Activated CD4-positive, alpha-beta T cell treated with anti-CD3 and anti-CD28 coated beads for 36 hours (primary cell): Measurements from ENCODE around the gene ANKRD44. TPM values are rescaled to one million over a fixed set of nuclear protein-coding genes. Genes with fewer than 3 reads are reported as not detected.

Source experiments
- ATAC-seq: fragments of 200-7000 bp; cut with Tn5 transposase; one replicate; pipeline ENCODE4 v1.10.0; 2021; ENCODE audit warnings: mild to moderate bottlenecking, moderate library complexity
- CTCF ChIA-PET: fragments of 350-600 bp; sonication (Branson Sonifier 250); formaldehyde crosslinking; loops from one replicate; lab custom pipeline; 2021; ENCODE audit warnings: antibody characterized with exemption; lab: Charles Lee
- POLR2A ChIA-PET: fragments of 350-600 bp; sonication (Branson Sonifier 250); formaldehyde crosslinking; loops from one replicate; lab custom pipeline; 2021; ENCODE audit warnings: antibody characterized with exemption, inconsistent platforms; lab: Charles Lee
- DNase-seq: peaks from one replicate; pipeline ENCODE4 v3.0.0-alpha.2; 2020
- H3K27ac Mint-ChIP-seq: one replicate; pipeline ENCODE4 v1.8.0; 2021; ENCODE audit warnings: mixed read lengths
- H3K27me3 Mint-ChIP-seq: one replicate; pipeline ENCODE4 v1.8.0; 2021; ENCODE audit warnings: mixed read lengths
- H3K36me3 Mint-ChIP-seq: one replicate; pipeline ENCODE4 v1.8.0; 2021; ENCODE audit warnings: low read depth, mixed read lengths
- H3K4me1 Mint-ChIP-seq: one replicate; pipeline ENCODE4 v1.8.0; 2021; ENCODE audit warnings: mixed read lengths
- H3K4me3 Mint-ChIP-seq: one replicate; pipeline ENCODE4 v1.8.0; 2021; ENCODE audit warnings: mild to moderate bottlenecking, moderate library complexity, mixed read lengths
- H3K9me3 Mint-ChIP-seq: one replicate; pipeline ENCODE4 v1.8.0; 2021; ENCODE audit warnings: low read depth, mixed read lengths
- intact Hi-C, 2 experiments: fragments of 100-400 bp; cut with DNase I in 1 of 2; cut with micrococcal nuclease in 1 of 2; formaldehyde crosslinking; loops; one replicate each; pipeline versions ENCODE4 v1.14.2 to v1.15.1; 2022 to 2024; cut with DNase I, micrococcal nuclease
- total RNA-seq, 2 experiments: library from RNA; stranded (reverse); gene quantifications; one replicate each; pipeline ENCODE4 v1.2.3, GENCODE V29; 2021

Gene ANKRD44
- total RNA-seq, 2 experiments from 2014 or later, result 122 to 181 TPM

- ChIA-PET POLR2A (no interaction called here), CTCF (interaction anchor here (0.6 kb wide), 2 partner anchors 84 to 91 kb away, joined by 3 read pairs; no protein-coding TSS in a partner anchor)
- intact Hi-C loops, result no loop called here
- H3K9me3 Mint-ChIP-seq, result peaks cover 6% of the 10 kb centered on the region
- H3K27me3 Mint-ChIP-seq, result no peaks in the 10 kb centered on the region
- H3K27ac Mint-ChIP-seq, result no peak overlapping the region
- H3K4me1 Mint-ChIP-seq, result peaks cover 22% of the 10 kb centered on the region
- DNase-seq (no peak), ATAC-seq (no peak)
- H3K4me3 Mint-ChIP-seq, result no peak overlapping the region
- no peaks in the 10 kb centered on the region for H3K36me3 Mint-ChIP-seq
Measured at GRCh38 chr2:196974970-196975369, 335.6 kb downstream of the ANKRD44 start.

DNA sequence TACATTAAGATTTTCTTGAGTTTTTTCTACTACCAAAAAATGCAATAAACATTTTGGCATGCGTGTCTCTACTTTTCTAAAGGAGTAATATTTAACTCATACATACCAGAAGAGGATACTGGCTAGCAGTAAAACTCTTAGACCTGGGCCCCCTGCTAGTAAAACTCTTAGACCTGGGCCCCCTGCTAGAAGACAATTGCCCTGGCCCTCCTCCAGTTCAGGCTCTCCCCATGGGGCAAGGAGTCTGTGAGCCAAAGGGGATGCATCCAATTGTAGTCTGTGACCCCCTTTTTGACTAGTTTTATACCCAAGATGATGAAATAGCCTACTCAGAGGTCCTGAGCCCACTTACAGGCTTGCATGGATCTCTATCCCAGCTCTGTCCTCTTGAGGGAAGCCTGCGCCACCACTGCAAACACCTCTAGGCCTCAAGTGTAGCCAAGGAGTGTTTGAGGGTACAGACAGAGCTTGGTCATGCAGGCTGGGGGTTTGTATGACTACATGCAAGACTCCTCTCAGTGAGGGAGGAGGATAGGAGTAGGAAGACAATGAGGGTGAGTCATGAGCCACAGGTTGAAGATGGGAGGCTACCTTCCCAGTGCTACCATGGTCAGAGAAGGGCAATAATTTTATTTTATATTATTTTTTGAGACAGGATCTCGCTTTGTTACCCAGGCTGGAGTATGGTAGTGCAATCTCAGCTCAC lies 338.9 kb downstream of the ANKRD44 start:
- Mint-ChIP-seq H3K27me3 (no peaks in the 10 kb centered on the region), H3K27ac (no peak overlapping the region), H3K4me1 (peaks cover 17% of the 10 kb centered on the region), H3K36me3 (no peaks in the 10 kb centered on the region), H3K9me3 (no peaks in the 10 kb centered on the region), H3K4me3 (no peak overlapping the region)
- ATAC-seq (peak; percentile 93), DNase-seq (peak; percentile 41)
- ChIA-PET CTCF (interaction anchor here (0.6 kb wide), 1 partner anchor 173 kb away, joined by 3 read pairs; no protein-coding TSS in a partner anchor), POLR2A (no interaction called here)
- intact Hi-C loops, result loop anchor here in 1 of 2 experiments (1.0 kb wide), 1 partner anchor 38 kb away; no protein-coding TSS in a partner anchor

DNA sequence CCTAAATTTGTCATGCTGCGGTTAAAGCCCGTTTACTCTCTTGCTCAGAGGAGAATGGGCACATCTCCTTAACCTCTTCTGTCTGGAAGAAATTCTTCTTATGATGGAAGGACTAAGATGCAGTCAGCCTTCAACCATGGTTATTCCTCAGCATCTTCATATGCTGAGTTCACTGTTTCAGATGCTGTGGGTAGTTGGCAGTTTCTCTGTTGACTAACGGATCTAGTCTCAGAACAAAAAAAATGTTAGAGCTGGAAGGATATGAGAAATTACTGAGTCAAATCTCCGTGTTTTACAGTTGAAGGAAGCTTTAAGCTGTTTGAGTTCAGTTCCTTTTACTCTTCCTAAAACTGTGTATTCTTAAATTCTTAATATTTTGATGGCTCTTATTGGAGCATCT lies 340.5 kb downstream of the ANKRD44 start:
- POLR2A ChIA-PET, result no interaction called here
- CTCF ChIA-PET, result no interaction called here
- DNase-seq (no peak), ATAC-seq (peak; percentile 59)
- no peak overlapping the region for H3K27ac Mint-ChIP-seq
- intact Hi-C loops, result no loop called here
- no peaks in the 10 kb centered on the region for H3K27me3 Mint-ChIP-seq
- H3K4me3 Mint-ChIP-seq, result no peak overlapping the region
- H3K9me3 Mint-ChIP-seq, result no peaks in the 10 kb centered on the region
- H3K4me1 Mint-ChIP-seq, result peaks cover 15% of the 10 kb centered on the region
- H3K36me3 Mint-ChIP-seq, result no peaks in the 10 kb centered on the region

- POLR2A ChIA-PET, result no interaction called here
- H3K4me3 Mint-ChIP-seq, result no peak overlapping the region
Measured at GRCh38 chr2:196968516-196968915, 342.1 kb downstream of the ANKRD44 start.

GRCh38 chr2:196967775-196968174 lies 342.8 kb downstream of the ANKRD44 start:
- no peak for DNase-seq
- H3K27ac Mint-ChIP-seq, result no peak overlapping the region
- H3K9me3 Mint-ChIP-seq, result no peaks in the 10 kb centered on the region
- ChIA-PET CTCF (no interaction called here), POLR2A (no interaction called here)
- no peak for ATAC-seq
- peaks cover 3% of the 10 kb centered on the region for H3K36me3 Mint-ChIP-seq
- intact Hi-C loops, result no loop called here
- H3K27me3 Mint-ChIP-seq, result no peaks in the 10 kb centered on the region
- H3K4me1 Mint-ChIP-seq, result peaks cover 18% of the 10 kb centered on the region
- no peak overlapping the region for H3K4me3 Mint-ChIP-seq

More at GRCh38 chr2:196968516-196968915, 342.1 kb downstream of the ANKRD44 start:
- intact Hi-C loops, result no loop called here
- Mint-ChIP-seq H3K4me1 (peaks cover 13% of the 10 kb centered on the region), H3K36me3 (no peaks in the 10 kb centered on the region), H3K9me3 (no peaks in the 10 kb centered on the region), H3K27me3 (no peaks in the 10 kb centered on the region), H3K27ac (no peak overlapping the region)
- DNase-seq (no peak), ATAC-seq (no peak)
- CTCF ChIA-PET, result no interaction called here

DNA sequence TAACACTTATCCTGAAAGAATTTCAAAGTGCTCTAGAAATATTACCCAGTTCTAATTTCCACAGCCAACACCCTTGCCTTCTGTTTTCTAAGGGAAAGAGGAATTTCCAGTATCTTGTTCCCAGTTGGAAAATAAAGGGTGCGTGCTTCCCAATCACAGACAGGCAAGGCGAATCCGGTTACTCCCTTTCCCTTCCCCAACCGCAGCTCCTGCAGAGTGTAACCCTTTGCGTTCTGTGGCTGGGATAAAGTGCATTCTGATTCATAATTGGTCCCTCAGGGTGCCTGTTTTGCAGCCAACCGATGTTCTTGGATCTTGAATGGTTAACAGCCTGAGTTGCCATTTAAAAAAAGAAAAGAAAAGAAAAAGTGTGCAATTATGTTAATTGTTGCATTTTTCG lies 343.5 kb downstream of the ANKRD44 start:
- Mint-ChIP-seq H3K27ac (no peak overlapping the region), H3K36me3 (peaks cover 3% of the 10 kb centered on the region), H3K4me1 (peaks cover 23% of the 10 kb centered on the region), H3K9me3 (peaks cover 5% of the 10 kb centered on the region), H3K4me3 (no peak overlapping the region), H3K27me3 (no peaks in the 10 kb centered on the region)
- no peak for ATAC-seq
- DNase-seq, result no peak
- intact Hi-C loops, result no loop called here
- ChIA-PET CTCF (no interaction called here), POLR2A (no interaction called here)

DNA sequence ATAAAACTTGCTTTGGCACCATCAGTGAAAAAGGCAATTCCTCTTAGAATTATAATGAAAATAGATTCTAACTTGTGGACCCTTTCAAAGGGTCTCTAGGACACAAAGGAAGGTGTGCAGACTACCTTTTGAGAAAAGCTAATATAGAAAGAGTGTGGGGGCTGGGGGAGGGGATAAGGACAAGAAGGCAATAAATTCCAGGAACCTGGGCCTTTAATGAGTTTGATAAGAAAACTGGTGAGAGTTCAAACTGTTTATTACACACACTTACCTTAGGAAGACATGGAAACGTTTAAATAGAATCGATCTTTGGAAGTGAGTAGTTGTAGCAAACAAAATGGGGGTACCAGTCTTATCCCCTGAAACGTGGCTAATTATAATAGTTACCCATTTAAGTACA lies 344.5 kb downstream of the ANKRD44 start:
- ATAC-seq (no peak), DNase-seq (no peak)
- Mint-ChIP-seq H3K36me3 (peaks cover 3% of the 10 kb centered on the region), H3K4me3 (no peak overlapping the region), H3K9me3 (peaks cover 5% of the 10 kb centered on the region), H3K4me1 (peaks cover 29% of the 10 kb centered on the region), H3K27ac (no peak overlapping the region), H3K27me3 (no peaks in the 10 kb centered on the region)
- ChIA-PET POLR2A (no interaction called here), CTCF (no interaction called here)
- intact Hi-C loops, result no loop called here

DNA sequence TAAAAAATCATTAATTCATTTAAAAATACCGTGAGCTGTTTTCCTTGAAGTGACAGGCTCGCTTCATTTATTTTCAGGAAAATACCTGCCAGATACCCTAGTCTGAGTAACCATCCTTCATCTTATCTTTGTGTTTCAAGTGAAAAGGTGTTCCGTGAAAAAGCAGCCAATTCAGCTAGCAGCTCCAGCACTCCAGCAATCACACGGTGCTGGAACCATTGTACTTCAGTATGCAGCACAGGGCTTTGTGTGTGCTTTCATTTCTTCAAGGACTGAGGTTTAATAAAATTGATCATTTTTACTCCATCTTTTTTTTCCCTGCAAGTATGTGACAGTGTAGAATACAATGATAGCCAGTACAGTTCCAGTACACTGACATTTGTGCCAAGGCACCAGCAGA lies 344.9 kb downstream of the ANKRD44 start:
- intact Hi-C loops, result no loop called here
- Mint-ChIP-seq H3K9me3 (peaks cover 5% of the 10 kb centered on the region), H3K36me3 (peaks cover 3% of the 10 kb centered on the region), H3K27ac (no peak overlapping the region), H3K4me1 (peaks cover 31% of the 10 kb centered on the region), H3K4me3 (no peak overlapping the region), H3K27me3 (no peaks in the 10 kb centered on the region)
- ChIA-PET POLR2A (no interaction called here), CTCF (no interaction called here)
- DNase-seq (no peak), ATAC-seq (no peak)

GRCh38 chr2:196963961-196964360 lies 346.6 kb downstream of the ANKRD44 start:
- Mint-ChIP-seq H3K27me3 (no peaks in the 10 kb centered on the region), H3K36me3 (peaks cover 3% of the 10 kb centered on the region), H3K27ac (no peak overlapping the region), H3K4me1 (peaks cover 26% of the 10 kb centered on the region), H3K9me3 (peaks cover 5% of the 10 kb centered on the region), H3K4me3 (no peak overlapping the region)
- intact Hi-C loops, result no loop called here
- ATAC-seq, result no peak
- DNase-seq, result no peak
- POLR2A ChIA-PET, result no interaction called here
- CTCF ChIA-PET, result interaction anchor here (0.5 to 2.0 kb wide), 2 partner anchors 25 to 114 kb away, joined by 3 to 5 read pairs; no protein-coding TSS in a partner anchor

GRCh38 chr2:196963043-196963442 lies 347.5 kb downstream of the ANKRD44 start:
- intact Hi-C loops, result no loop called here
- DNase-seq, result no peak
- Mint-ChIP-seq H3K4me1 (peaks cover 31% of the 10 kb centered on the region), H3K27ac (peak overlapping the region; percentile 76), H3K36me3 (peaks cover 3% of the 10 kb centered on the region), H3K27me3 (no peaks in the 10 kb centered on the region), H3K9me3 (peaks cover 9% of the 10 kb centered on the region), H3K4me3 (no peak overlapping the region)
- CTCF ChIA-PET, result interaction anchor here (0.9 to 2.0 kb wide), 4 partner anchors 13 to 35 kb away, joined by 3 to 5 read pairs (median 4); no protein-coding TSS in a partner anchor
- peak; percentile 50 for ATAC-seq
- POLR2A ChIA-PET, result interaction anchor here (0.6 to 2.0 kb wide), 2 partner anchors 36 to 507 kb away, joined by 9 to 11 read pairs; no protein-coding TSS in a partner anchor

GRCh38 chr2:196962325-196962724 lies 348.3 kb downstream of the ANKRD44 start:
- no peaks in the 10 kb centered on the region for H3K27me3 Mint-ChIP-seq
- CTCF ChIA-PET, result interaction anchor here (0.9 to 1.7 kb wide), 3 partner anchors 14 to 35 kb away, joined by 3 to 5 read pairs (median 3); no protein-coding TSS in a partner anchor
- H3K27ac Mint-ChIP-seq, result peak overlapping the region; percentile 58
- peaks cover 3% of the 10 kb centered on the region for H3K36me3 Mint-ChIP-seq
- intact Hi-C loops, result loop anchor here (1.0 kb wide), 2 partner anchors 26 to 35 kb away; no protein-coding TSS in a partner anchor
- POLR2A ChIA-PET, result interaction anchor here (0.7 to 2.0 kb wide), 3 partner anchors 27 to 819 kb away, joined by 5 to 11 read pairs (median 7); no protein-coding TSS in a partner anchor
- peaks cover 31% of the 10 kb centered on the region for H3K4me1 Mint-ChIP-seq
- ATAC-seq (peak; percentile 74), DNase-seq (no peak)
- H3K4me3 Mint-ChIP-seq, result no peak overlapping the region
- H3K9me3 Mint-ChIP-seq, result peaks cover 9% of the 10 kb centered on the region
